Dedifferentiated amniotic fluid mesenchymal stem cell (primary cell): Measurements from ENCODE around the gene RGMA.

ENCODE experiments used
- DNase-seq: peaks from one replicate; pipeline ENCODE4 v3.0.0-alpha.2; 2016; ENCODE audit errors: extremely low spot score

The RGMA gene

GRCh38 chr15:93091465-93091864 lies 2.5 kb upstream of the RGMA start:
- no peak for DNase-seq

GRCh38 chr15:93089727-93090305 lies 805 bp upstream of the RGMA start:
- DNase-seq = no peak

- DNase-seq = no peak
Observed at GRCh38 chr15:93088200-93088980, 621 bp downstream of the RGMA start.

- no peak for DNase-seq
Observed at GRCh38 chr15:93087825-93088199, 1.2 kb downstream of the RGMA start.

GRCh38 chr15:93086791-93087190 lies 2.2 kb downstream of the RGMA start:
- no peak for DNase-seq

- no peak for DNase-seq
Observed at GRCh38 chr15:93085692-93086091, 3.3 kb downstream of the RGMA start.

- DNase-seq = no peak
Observed at GRCh38 chr15:93082861-93083260, 6.2 kb downstream of the RGMA start.

GRCh38 chr15:93081399-93081798 lies 7.6 kb downstream of the RGMA start:
- no peak for DNase-seq

GRCh38 chr15:93080451-93080850 lies 8.6 kb downstream of the RGMA start:
- no peak for DNase-seq

- no peak for DNase-seq
Observed at GRCh38 chr15:93076875-93077274, 12.1 kb downstream of the RGMA start.

- DNase-seq = no peak
Observed at GRCh38 chr15:93076217-93076616, 12.8 kb downstream of the RGMA start.

GRCh38 chr15:93074599-93074998 lies 14.4 kb downstream of the RGMA start:
- no peak for DNase-seq

GRCh38 chr15:93073465-93073952 lies 15.5 kb downstream of the RGMA start:
- DNase-seq = no peak

- peak; percentile 73 for DNase-seq
Observed at GRCh38 chr15:93072411-93073394, 16.3 kb downstream of the RGMA start.

GRCh38 chr15:93072011-93072410 lies 17.0 kb downstream of the RGMA start:
- DNase-seq = peak; percentile 56

GRCh38 chr15:93071469-93071936 lies 17.5 kb downstream of the RGMA start:
- DNase-seq = no peak

GRCh38 chr15:93070551-93071296 lies 18.3 kb downstream of the RGMA start:
- no peak for DNase-seq

GRCh38 chr15:93070132-93070531 lies 18.9 kb downstream of the RGMA start:
- no peak for DNase-seq

GRCh38 chr15:93068581-93069199 lies 20.3 kb downstream of the RGMA start:
- DNase-seq = no peak

- no peak for DNase-seq
Observed at GRCh38 chr15:93067649-93068085, 21.3 kb downstream of the RGMA start.
